Activated CD4-positive, alpha-beta T cell treated with anti-CD3 and anti-CD28 coated beads, Interleukin-2, amount 50 U/mL, for 4 hours (primary cell): ENCODE data around the gene ENTPD8.
A peak's percentile ranks its signal among the peaks of the same experiment; 100 is the strongest.
"Not testable (repeated sequence)": the region's sequence is repeated elsewhere in the genome, so short reads cannot be mapped to it uniquely, and the experiment has no call there.

Experiments used
- DNase-seq, 2 experiments: peaks; one replicate each; pipeline ENCODE4 v3.0.0-alpha.2; 2020

Gene ENTPD8

DNA sequence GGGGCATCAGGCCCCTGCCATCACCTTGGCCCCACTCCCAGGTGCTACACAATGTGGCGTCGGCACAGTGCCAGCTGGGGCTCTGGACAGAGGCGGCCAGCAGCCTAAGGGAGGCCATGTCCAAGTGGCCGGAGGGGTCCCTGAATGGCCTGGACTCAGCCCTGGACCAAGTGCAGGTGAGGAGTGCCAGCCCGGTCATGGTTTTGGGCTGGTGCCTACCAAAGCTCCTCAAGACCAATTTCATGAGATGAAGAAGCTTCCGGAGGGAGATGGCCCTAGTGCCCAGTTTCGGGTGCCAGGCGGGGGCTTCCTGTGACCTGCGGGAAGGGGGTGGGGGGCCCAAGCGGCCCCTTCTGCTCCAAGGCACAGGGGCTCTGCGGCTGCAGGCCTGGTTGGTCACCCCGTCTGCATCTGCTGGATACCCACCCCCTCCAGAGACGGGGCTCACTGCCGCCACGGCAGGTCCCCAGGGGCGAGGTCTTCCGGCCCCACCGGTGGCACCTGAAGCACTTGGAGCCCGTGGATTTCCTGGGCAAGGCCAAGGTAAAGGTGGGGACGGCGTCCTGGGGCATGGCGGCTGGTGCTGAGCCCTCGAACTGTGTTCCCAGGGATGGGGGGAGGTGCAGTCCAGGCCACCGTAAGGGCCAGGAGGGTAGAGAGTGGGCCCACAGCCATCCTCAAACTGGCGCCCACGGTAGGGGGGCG lies 12.2 kb downstream of the ENTPD8 start:
- DNase-seq, result no peak

- DNase-seq, result no peak
Measured at GRCh38 chr9:137428311-137428630, 12.9 kb downstream of the ENTPD8 start.

GRCh38 chr9:137427454-137428310 lies 13.5 kb downstream of the ENTPD8 start:
- DNase-seq, result no peak

- DNase-seq, result no peak
Measured at GRCh38 chr9:137426018-137426681, 15.0 kb downstream of the ENTPD8 start.

DNA sequence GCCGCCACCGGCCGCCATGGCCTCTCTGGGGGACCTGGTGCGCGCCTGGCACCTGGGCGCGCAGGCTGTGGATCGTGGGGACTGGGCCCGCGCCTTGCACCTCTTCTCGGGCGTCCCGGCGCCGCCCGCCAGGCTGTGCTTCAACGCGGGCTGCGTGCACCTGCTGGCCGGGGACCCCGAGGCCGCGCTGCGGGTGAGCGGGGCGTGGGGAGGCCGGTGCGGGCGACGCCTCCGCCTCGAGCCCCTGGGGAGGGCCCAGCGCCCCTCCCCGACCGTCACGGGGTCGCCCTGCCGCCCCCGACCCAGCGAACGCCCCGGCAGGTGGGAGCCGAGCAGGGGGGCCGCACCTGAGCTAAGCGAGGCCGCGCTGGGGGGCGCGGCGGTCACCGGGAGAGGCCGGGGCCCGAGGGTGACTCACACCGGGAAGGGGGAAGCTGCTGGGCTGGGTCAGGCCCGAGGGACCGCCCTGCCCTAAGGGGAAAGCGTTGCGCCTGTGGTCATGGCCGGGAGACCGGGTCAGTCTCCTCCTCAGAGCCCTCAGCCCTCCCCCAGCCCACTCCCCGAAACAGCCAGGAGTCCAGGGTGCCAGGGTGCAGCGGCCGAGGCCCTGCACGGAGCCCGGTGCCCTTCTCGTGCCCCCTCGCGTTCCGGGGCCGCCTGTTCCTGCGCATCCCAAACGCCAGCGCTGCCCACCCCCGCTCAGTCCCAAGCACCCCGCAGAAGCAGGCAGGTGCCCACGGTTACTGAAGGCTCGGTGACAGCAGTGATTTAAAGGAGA lies 17.5 kb downstream of the ENTPD8 start:
- DNase-seq, result no peak

- peak; percentile 85 to 86 for DNase-seq
Measured at GRCh38 chr9:137422604-137423513, 18.3 kb downstream of the ENTPD8 start, which contains the start of the genes EXD3 and NOXA1. Gene EXD3, minus strand, starts transcription at chr9:137423162. Its CDS starts 27,805 bp downstream, at chr9:137395357. Gene NOXA1, plus strand, starts transcription at chr9:137423393. Its CDS starts 137 bp downstream, at chr9:137423530.

GRCh38 chr9:137421838-137422603 lies 19.1 kb downstream of the ENTPD8 start:
- no peak for DNase-seq

DNA sequence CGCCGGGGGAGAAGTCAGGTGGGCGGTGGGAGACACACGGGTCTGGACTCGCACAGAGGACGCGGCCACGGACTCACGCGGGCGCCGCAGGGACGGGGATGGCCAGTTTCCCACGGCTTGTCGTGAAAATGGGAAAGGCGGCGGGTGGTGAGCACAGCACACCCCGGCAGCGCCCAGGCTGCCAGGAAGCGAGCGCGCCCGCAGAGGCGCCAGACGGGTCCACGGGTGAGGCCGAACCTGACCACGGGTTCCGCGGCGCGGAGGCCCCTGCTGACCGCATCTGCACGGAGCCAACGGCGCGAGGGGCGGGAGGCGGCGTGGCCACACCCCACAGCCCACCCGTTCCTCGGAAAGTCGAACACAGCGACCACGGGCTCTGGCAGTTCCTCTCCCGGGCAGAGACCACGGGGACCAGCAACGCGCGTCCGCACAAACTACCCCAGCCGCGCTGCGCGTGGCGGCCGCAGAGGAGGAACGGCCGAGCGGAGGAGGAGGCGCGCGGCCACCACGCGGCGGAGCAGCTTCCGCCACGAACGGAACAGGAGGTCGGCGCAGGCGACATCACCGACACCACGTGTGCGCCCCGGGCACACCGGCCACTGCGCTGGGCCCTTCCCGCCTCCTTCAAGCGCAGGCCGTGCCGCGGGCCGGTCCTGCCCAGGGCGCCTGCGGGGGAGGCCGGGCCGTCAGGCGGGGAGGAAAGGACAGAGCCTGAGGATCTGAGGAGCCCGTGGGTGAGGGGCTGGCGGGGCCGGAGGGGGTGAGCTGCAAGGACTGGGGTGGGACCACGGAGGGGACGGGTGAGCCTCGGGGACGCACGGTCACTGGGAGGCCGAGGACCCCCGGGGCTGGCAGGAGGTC lies 23.8 kb downstream of the ENTPD8 start:
- DNase-seq, result no peak

GRCh38 chr9:137416563-137417151 lies 24.5 kb downstream of the ENTPD8 start:
- no peak for DNase-seq

- no peak for DNase-seq
Measured at GRCh38 chr9:137416006-137416562, 25.1 kb downstream of the ENTPD8 start.

DNA sequence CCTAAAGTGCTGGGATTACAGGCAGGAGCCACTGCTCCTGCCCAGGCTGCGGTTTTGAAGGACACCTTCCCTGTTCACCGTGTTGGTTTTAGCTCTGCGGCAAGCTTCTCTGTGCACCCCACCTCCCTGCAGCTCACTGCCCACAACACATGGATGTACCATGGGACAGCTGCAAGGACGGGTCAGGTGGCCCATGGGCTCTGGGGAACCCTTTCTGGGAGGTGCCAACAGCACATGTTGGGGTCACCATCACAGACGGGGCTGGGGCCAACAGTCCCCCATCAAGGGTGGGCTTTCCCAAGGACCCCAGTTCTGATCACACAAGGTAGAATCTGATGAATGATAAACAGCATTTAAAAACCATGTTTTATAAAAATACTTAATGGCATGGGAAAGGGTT lies 25.7 kb downstream of the ENTPD8 start:
- no peak for DNase-seq

DNA sequence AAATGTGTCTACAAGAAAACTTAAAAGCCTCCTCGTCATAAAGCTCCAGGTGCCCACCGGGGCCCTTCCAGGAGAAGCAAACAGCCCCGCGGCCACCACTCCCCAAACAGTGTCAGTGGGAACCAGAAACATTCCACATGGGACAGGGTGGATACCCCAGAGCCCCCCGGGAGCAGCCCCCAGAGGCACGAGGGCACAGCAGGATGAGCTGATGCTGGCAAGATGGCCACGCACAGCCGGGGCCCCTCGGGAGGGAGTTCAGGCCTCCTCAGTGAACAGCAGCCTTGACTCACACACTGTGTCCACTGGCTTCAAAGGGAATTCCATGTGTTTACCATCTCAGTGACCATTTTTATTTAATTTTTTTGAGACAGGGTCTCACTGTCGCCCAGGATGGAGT lies 28.7 kb downstream of the ENTPD8 start:
- no peak for DNase-seq

DNA sequence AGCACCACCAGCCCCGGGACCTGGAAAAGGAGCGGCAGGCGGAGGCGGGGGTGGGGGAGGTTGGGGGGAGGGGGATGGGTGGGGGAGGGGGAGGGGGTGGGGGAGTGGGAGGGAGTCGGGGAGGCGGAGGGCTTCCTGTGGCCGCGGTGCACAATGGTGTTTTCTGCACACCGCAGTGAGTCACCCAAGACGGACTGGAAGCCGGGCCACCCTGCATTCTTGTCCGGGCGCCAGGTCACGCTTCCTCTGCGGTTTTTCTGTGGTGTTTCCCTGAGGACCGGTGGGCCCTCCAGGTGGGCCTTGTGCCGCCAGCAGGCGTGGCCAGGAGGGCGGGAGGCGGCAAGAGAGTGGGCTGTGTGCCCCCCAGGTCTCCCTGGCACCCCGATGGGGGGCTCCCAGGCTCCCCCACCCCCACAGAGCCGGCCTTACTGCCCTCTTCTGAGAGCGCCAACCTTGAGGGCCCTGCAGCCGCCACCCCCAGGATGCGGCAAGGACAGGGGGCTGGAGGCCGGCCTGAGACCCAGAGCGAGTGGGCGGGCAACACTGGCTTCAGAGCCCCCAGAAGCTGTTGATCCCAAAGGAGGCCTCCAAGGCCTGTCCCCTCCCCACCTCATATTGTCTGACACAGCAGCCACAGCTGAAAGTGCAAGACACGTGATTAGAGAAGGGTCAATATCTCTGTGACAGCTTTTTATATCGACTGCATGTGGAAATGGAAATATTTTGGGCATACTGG lies 29.3 kb downstream of the ENTPD8 start:
- no peak for DNase-seq

DNA sequence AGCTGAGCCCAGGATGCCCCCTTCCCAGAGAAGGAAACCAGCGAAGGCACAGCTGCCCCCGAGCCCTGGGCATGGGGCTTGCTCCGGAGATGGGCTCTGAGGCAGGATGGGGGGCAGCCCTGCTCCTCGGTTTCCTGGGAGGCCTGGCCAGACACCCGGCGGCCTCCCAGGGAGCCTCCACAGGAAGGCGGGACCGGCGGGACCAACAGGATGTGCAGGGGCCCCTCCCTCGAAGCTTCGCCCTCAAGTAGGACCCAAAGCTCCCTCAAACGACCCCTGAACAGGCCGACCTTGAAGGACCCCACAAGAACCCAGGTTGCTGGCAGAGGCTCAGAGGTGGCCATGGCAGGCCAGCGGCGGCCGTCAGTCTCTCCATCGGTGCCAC lies 29.9 kb downstream of the ENTPD8 start:
- no peak for DNase-seq

DNA sequence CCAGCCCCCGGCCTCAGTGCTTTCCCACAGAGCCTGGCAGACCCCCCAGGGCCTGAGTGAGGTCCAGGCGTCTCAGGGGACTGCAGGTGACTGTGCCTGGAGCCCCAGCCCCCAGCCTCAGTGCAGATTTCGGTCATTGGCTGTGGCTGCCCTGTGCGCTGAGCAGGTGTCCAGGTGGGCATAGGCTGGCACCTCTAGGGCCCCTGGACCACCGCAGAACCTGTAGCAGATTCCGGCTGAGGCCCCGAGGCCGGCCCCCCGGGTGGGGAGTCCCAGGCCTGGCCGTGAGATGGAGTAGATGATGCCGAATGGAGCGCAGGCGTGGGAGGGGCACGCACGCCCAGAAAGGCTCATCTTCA lies 30.3 kb downstream of the ENTPD8 start:
- no peak for DNase-seq

- DNase-seq, result not testable (repeated sequence)
Measured at GRCh38 chr9:137410236-137410890, 30.8 kb downstream of the ENTPD8 start.

DNA sequence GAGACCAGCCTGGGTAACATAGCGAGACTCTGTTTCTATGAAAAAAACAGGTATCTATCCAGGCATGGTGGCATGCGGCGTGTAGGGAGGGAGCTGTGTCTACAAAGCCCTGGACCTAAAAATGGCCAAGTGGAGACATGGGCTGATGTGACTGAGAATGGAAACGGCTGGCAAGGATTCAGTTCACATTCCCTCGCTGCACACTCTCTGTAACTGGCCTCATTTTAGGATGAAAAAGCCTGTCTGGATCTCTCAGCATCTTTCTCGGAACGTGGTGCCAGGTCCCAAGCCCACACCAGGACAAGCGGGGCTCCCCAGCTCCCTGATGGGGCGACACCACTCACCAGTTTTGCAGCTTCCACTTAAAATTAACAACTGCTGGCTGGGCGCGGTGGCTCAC lies 31.6 kb downstream of the ENTPD8 start:
- DNase-seq, result no peak
